Measurements from ENCODE around the gene MICU1. TPM values are rescaled to one million over a fixed set of nuclear protein-coding genes. Genes with fewer than 3 reads are reported as not detected.

The MICU1 gene
- total and polyA plus RNA-seq, 10 of the 15 experiments (the other 5 are each of a cell fraction or from before 2014, with no cell fraction given), result 18.2 to 36.4 (median 22.2) TPM

DNA sequence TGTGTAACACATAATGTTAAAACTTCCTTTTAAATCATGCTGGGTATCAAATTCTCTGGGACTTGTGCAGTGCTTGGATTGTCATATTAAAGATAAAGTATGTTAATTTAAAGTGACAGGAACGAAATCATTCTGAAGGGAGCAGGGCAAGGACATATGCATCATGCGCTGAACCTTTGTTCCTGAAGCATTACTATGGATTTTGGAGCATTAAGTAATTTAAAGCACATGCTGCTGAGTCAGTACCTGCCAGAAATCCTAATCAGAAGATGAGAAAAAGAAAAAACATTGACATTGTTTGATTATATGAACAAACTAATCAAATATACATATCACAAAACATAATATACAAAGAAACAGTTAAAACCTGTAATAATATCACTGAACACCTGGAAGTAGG, 101.4 kb downstream of the MICU1 start:
- WGBS (ENCODE audit: insufficient coverage, insufficient replicate concordance, low lambda C conversion rate, missing lambda C conversion rate), result 94% methylated on average over 2 of the region's 2 CpGs
- ATAC-seq (no peak), DNase-seq (ENCODE audit: low read depth, low spot score) (no peak), FAIRE-seq (no peak)
- Histone ChIP-seq H3K4me3 (no peak overlapping the region), H3K9ac (ENCODE audit: control insufficient read depth, insufficient read depth, low read length) (no peak overlapping the region), H4K20me1 (ENCODE audit: control insufficient read depth, insufficient read depth) (no peaks in the 10 kb centered on the region), H3K79me2 (ENCODE audit: control insufficient read depth, insufficient read depth, low read length) (no peaks in the 10 kb centered on the region), H3K9me3 (replicated peaks; ENCODE audit: control insufficient read depth, insufficient read depth, low read length) (no peaks in the 10 kb centered on the region), H3K4me2 (ENCODE audit: control insufficient read depth, insufficient read depth) (no peak overlapping the region), H2AFZ (ENCODE audit: control insufficient read depth, low read depth, low read length) (no peak overlapping the region), H3K27ac (ENCODE audit: control insufficient read depth, insufficient read depth) (no peak overlapping the region), H3K36me3 (ENCODE audit: control insufficient read depth in 2 of 2, insufficient read depth in 2 of 2, low read length in 1 of 2) (no peaks in the 10 kb centered on the region), H3K4me1 (ENCODE audit: control insufficient read depth, insufficient read depth, low read length) (no peaks in the 10 kb centered on the region), H3K27me3 (replicated peaks in 1 of 2; ENCODE audit: control insufficient read depth in 2 of 2, insufficient read depth in 2 of 2, low read length in 1 of 2) (no peaks in the 10 kb centered on the region)
- no TSS peak for BruUV-seq (replicated peaks)
- POLR2A ChIA-PET, result no interaction called here
- intact Hi-C loops (cut with micrococcal nuclease; ENCODE audit: unreplicated experiment), result no loop called here
- TF ChIP-seq, protein P1, sequence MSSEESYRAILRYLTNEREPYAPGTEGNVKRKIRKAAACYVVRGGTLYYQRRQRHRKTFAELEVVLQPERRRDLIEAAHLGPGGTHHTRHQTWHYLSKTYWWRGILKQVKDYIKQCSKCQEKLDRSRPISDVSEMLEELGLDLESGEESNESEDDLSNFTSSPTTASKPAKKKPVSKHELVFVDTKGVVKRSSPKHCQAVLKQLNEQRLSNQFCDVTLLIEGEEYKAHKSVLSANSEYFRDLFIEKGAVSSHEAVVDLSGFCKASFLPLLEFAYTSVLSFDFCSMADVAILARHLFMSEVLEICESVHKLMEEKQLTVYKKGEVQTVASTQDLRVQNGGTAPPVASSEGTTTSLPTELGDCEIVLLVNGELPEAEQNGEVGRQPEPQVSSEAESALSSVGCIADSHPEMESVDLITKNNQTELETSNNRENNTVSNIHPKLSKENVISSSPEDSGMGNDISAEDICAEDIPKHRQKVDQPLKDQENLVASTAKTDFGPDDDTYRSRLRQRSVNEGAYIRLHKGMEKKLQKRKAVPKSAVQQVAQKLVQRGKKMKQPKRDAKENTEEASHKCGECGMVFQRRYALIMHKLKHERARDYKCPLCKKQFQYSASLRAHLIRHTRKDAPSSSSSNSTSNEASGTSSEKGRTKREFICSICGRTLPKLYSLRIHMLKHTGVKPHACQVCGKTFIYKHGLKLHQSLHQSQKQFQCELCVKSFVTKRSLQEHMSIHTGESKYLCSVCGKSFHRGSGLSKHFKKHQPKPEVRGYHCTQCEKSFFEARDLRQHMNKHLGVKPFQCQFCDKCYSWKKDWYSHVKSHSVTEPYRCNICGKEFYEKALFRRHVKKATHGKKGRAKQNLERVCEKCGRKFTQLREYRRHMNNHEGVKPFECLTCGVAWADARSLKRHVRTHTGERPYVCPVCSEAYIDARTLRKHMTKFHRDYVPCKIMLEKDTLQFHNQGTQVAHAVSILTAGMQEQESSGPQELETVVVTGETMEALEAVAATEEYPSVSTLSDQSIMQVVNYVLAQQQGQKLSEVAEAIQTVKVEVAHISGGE (CRISPR knock-in tag; IDR thresholded peaks at IDR 0.05), result no peak
- TF ChIP-seq IRF3 (IDR thresholded peaks at IDR 0.05) (no peak), EZH2 (IDR thresholded peaks at IDR 0.05; ENCODE audit: borderline replicate concordance, control insufficient read depth, low read depth, low read length) (no peak), SMC3 (IDR thresholded peaks at IDR 0.05; ENCODE audit: borderline replicate concordance, low read length) (no peak), EED (IDR thresholded peaks at IDR 0.05; ENCODE audit: low read depth) (no peak), ZZZ3 (IDR thresholded peaks at IDR 0.05; ENCODE audit: control insufficient read depth, insufficient read length, low read depth) (no peak)
- TF ChIP-seq, protein P2, sequence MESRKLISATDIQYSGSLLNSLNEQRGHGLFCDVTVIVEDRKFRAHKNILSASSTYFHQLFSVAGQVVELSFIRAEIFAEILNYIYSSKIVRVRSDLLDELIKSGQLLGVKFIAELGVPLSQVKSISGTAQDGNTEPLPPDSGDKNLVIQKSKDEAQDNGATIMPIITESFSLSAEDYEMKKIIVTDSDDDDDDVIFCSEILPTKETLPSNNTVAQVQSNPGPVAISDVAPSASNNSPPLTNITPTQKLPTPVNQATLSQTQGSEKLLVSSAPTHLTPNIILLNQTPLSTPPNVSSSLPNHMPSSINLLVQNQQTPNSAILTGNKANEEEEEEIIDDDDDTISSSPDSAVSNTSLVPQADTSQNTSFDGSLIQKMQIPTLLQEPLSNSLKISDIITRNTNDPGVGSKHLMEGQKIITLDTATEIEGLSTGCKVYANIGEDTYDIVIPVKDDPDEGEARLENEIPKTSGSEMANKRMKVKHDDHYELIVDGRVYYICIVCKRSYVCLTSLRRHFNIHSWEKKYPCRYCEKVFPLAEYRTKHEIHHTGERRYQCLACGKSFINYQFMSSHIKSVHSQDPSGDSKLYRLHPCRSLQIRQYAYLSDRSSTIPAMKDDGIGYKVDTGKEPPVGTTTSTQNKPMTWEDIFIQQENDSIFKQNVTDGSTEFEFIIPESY (IDR thresholded peaks at IDR 0.05), result no peak
- TF ChIP-seq, protein P3, sequence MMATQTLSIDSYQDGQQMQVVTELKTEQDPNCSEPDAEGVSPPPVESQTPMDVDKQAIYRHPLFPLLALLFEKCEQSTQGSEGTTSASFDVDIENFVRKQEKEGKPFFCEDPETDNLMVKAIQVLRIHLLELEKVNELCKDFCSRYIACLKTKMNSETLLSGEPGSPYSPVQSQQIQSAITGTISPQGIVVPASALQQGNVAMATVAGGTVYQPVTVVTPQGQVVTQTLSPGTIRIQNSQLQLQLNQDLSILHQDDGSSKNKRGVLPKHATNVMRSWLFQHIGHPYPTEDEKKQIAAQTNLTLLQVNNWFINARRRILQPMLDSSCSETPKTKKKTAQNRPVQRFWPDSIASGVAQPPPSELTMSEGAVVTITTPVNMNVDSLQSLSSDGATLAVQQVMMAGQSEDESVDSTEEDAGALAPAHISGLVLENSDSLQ (IDR thresholded peaks at IDR 0.05), result no peak
- CTCF ChIA-PET, result no interaction called here
- in situ Hi-C loops (cut with MboI), result no loop called here
- SMC1A ChIA-PET (ENCODE audit: uncharacterized antibody, unreplicated experiment), result no interaction called here
- RAD21 ChIA-PET (ENCODE audit: unreplicated experiment), result no interaction called here

Measured in GM12878 (cell line).